Measurements from ENCODE around the gene CCBE1. TPM values are rescaled to one million over a fixed set of nuclear protein-coding genes. Genes with fewer than 3 reads are reported as not detected.

Gene CCBE1
- polyA plus RNA-seq, 1 of the 3 experiments (the other 2 are of a cell fraction) = 5.0 TPM

GRCh38 chr18:59515147-59515546 lies 182.1 kb downstream of the CCBE1 start:
- ChIA-PET CTCF (interaction anchor here (0.9 to 1.3 kb wide), 4 partner anchors 56 to 308 kb away, joined by 3 read pairs; no protein-coding TSS in a partner anchor), POLR2A (no interaction called here)
- Histone ChIP-seq H3K9ac (no peak overlapping the region), H3K9me3 (no peaks in the 10 kb centered on the region), H3K27me3 (ENCODE audit: insufficient read depth) (no peaks in the 10 kb centered on the region), H2AFZ (ENCODE audit: low read depth) (no peak overlapping the region), H3K36me3 (replicated peaks in 1 of 2; ENCODE audit: control insufficient read depth in 1 of 2, insufficient read depth in 2 of 2, low read length in 1 of 2) (no peaks in the 10 kb centered on the region), H3K4me1 (ENCODE audit: control insufficient read depth in 1 of 2, insufficient read depth in 2 of 2, low read depth in 1 of 2, low read length in 1 of 2) (peaks cover 5 to 32% of the 10 kb centered on the region in 2 experiments; a peak in 3 of 4 replicates), H4K20me1 (ENCODE audit: insufficient read depth) (no peaks in the 10 kb centered on the region), H3F3A (replicated peaks; ENCODE audit: insufficient read depth) (no peaks in the 10 kb centered on the region), H3K4me2 (no peak overlapping the region), H3K4me3 (ENCODE audit: low read depth in 2 of 2, low read length in 1 of 2) (no peak overlapping the region), H3K79me2 (ENCODE audit: insufficient read depth) (no peaks in the 10 kb centered on the region; the same call in 1 of the 2 replicates), H3K9me2 (no peaks in the 10 kb centered on the region), H3K27ac (ENCODE audit: low read depth in 2 of 2, low read length in 1 of 2) (no peak overlapping the region; a peak in 1 of 4 replicates)
- WGBS (ENCODE audit: low lambda C conversion rate) = 84% methylated on average over 5 of the region's 5 CpGs
- DNase-seq = no peak
- TF ChIP-seq USF2 (IDR thresholded peaks at IDR 0.05; ENCODE audit: borderline replicate concordance, low read depth, low read length) (no peak), TEAD4 (IDR thresholded peaks at IDR 0.05; ENCODE audit: borderline replicate concordance, insufficient read depth) (no peak), RXRA (IDR thresholded peaks at IDR 0.05; ENCODE audit: borderline replicate concordance, low read depth) (no peak), MXI1 (IDR thresholded peaks at IDR 0.05; ENCODE audit: low read depth, low read length) (no peak), MAX (IDR thresholded peaks at IDR 0.05; ENCODE audit: low read depth) (no peak), GABPA (IDR thresholded peaks at IDR 0.05; ENCODE audit: low read depth) (no peak), REST (IDR thresholded peaks at IDR 0.05; ENCODE audit: low read depth, low read length) (no peak), TCF12 (IDR thresholded peaks at IDR 0.05) (no peak), SMC3 (IDR thresholded peaks at IDR 0.05; ENCODE audit: low read depth, low read length) (no peak), GATA2 (CRISPR knock-in tag; IDR thresholded peaks at IDR 0.05) (no peak), TAF1 (IDR thresholded peaks at IDR 0.05; ENCODE audit: borderline replicate concordance, low read depth, low read length) (no peak), NFIC (IDR thresholded peaks at IDR 0.05; ENCODE audit: borderline replicate concordance) (no peak), FOSL2 (IDR thresholded peaks at IDR 0.05; ENCODE audit: borderline replicate concordance, low read depth) (no peak), SIN3A (IDR thresholded peaks at IDR 0.05; ENCODE audit: borderline replicate concordance, low read depth, low read length) (no peak), CTCF (IDR thresholded peaks at IDR 0.05) (no peak), FOXJ3 (CRISPR knock-in tag; IDR thresholded peaks at IDR 0.05) (no peak), EZH2phosphoT487 (IDR thresholded peaks at IDR 0.05; ENCODE audit: borderline replicate concordance, low read depth) (no peak), PBX3 (IDR thresholded peaks at IDR 0.05) (no peak)
